GM13977 (cell line): Measurements from ENCODE around the gene SKOR1.

Experiments used
- DNase-seq: peaks from one replicate; pipeline ENCODE4 v3.0.0; 2012; ENCODE audit warnings: low spot score
- CTCF ChIP-seq: IDR thresholded peaks from 2 replicates; pipeline ENCODE4 v1.5.1; 2012; ENCODE audit warnings: mild to moderate bottlenecking, control low read depth; ENCODE audit not compliant: insufficient read depth; ENCODE audit errors: extremely low read depth, missing control alignments
- in situ Hi-C: fragments of 300-500 bp; cut with MboI; formaldehyde crosslinking; loops from one replicate; pipeline ENCODE4 v1.12.0; 2022; ENCODE audit warnings: low sequenced_read_pairs, low pct_unique_long_range_greater_than_20kb, mixed read lengths, inconsistent platforms; ENCODE audit not compliant: unreplicated experiment

SKOR1 gene

GRCh38 chr15:67845974-67846373 lies 20.7 kb downstream of the SKOR1 start:
- no peak for DNase-seq
- in situ Hi-C loops = no loop called here

GRCh38 chr15:67849538-67849937 lies 24.2 kb downstream of the SKOR1 start:
- TF ChIP-seq CTCF = no peak
- in situ Hi-C loops = no loop called here
- no peak for DNase-seq

More at GRCh38 chr15:67845974-67846373, 20.7 kb downstream of the SKOR1 start:
- no peak for TF ChIP-seq CTCF

- TF ChIP-seq CTCF = no peak
Observed at GRCh38 chr15:67850336-67850735, 25.0 kb downstream of the SKOR1 start.

DNA sequence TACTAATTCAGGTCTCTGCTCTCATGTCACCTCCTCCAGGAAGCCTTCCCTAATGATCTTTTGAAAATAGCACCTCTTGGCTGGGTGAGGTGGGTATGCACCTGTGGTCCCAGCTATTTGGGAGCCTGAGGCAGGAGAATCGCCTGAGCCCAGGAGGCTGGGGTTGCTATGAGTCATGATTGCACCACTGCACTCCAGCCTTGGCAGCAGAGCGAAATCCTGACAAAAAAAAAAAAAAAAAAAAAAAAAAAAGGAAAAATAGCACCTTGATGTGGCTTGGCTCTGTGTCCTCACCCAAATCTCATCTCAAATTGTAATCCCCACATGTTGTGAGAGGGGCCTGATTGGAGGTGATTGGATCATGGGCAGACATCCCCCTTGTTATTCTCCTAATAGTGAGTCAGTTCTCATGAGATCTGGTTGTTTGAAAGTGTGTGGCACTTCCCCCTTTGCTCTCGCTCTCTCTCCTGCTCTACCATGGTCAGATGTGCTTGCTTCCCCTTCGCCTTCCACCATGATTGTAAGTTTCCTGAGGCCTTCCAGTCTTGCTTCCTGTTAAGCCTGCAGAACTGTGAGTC lies 25.8 kb downstream of the SKOR1 start:
- TF ChIP-seq CTCF = no peak
- in situ Hi-C loops = no loop called here
- no peak for DNase-seq

More at GRCh38 chr15:67850336-67850735, 25.0 kb downstream of the SKOR1 start:
- DNase-seq = no peak
- in situ Hi-C loops = no loop called here

GRCh38 chr15:67852418-67852817 lies 27.1 kb downstream of the SKOR1 start:
- DNase-seq = no peak
- no peak for TF ChIP-seq CTCF
- in situ Hi-C loops = no loop called here

- no peak for TF ChIP-seq CTCF
- in situ Hi-C loops = no loop called here
- no peak for DNase-seq
Observed at GRCh38 chr15:67853454-67853853, 28.1 kb downstream of the SKOR1 start.
